D341Med (cell line): Measurements from ENCODE around the gene FBXO31.

Source experiments
- DNase-seq: peaks from one replicate; pipeline ENCODE4 v3.0.0; 2012; ENCODE audit warnings: low spot score

The FBXO31 gene

GRCh38 chr16:87327798-87328495 is 55.6 kb downstream of the FBXO31 start:
- no peak for DNase-seq

- DNase-seq = no peak
Observed at GRCh38 chr16:87326151-87326571, 57.4 kb downstream of the FBXO31 start.

GRCh38 chr16:87325423-87325858 is 58.1 kb downstream of the FBXO31 start:
- DNase-seq = no peak

GRCh38 chr16:87324411-87325275 is 58.9 kb downstream of the FBXO31 start:
- DNase-seq = peak; percentile 82

- DNase-seq = no peak
Observed at GRCh38 chr16:87323727-87324410, 59.7 kb downstream of the FBXO31 start.

- DNase-seq = no peak
Observed at GRCh38 chr16:87322833-87323726, 60.5 kb downstream of the FBXO31 start.

GRCh38 chr16:87322360-87322759 is 61.2 kb downstream of the FBXO31 start:
- no peak for DNase-seq

- no peak for DNase-seq
Observed at GRCh38 chr16:87321336-87322107, 62.1 kb downstream of the FBXO31 start.

GRCh38 chr16:87320510-87321227 is 62.9 kb downstream of the FBXO31 start:
- DNase-seq = no peak

GRCh38 chr16:87319997-87320491 is 63.5 kb downstream of the FBXO31 start:
- DNase-seq = no peak

- no peak for DNase-seq
Observed at GRCh38 chr16:87319011-87319410, 64.6 kb downstream of the FBXO31 start.

GRCh38 chr16:87317750-87318644 is 65.6 kb downstream of the FBXO31 start:
- peak; percentile 58 for DNase-seq

- DNase-seq = peak; percentile 99
Observed at GRCh38 chr16:87316923-87317749, 66.4 kb downstream of the FBXO31 start, which contains the start of gene C16orf95. TSS of gene C16orf95 (minus strand) at chr16:87317392. CDS start at chr16:87317242, 150 bp downstream.

GRCh38 chr16:87316450-87316922 is 67.1 kb downstream of the FBXO31 start:
- DNase-seq = no peak

GRCh38 chr16:87314990-87315420 is 68.6 kb downstream of the FBXO31 start:
- no peak for DNase-seq

- DNase-seq = no peak
Observed at GRCh38 chr16:87312008-87312407, 71.6 kb downstream of the FBXO31 start.

GRCh38 chr16:87311387-87311786 is 72.2 kb downstream of the FBXO31 start:
- no peak for DNase-seq

GRCh38 chr16:87310610-87311009 is 73.0 kb downstream of the FBXO31 start:
- no peak for DNase-seq
